HL-60 (cell line): ENCODE data around the gene TIMP3.

ENCODE experiments used
- CTCF ChIP-seq: IDR thresholded peaks from one replicate; pipeline ENCODE4 v1.5.1; 2011; ENCODE audit warnings: low read length, control low read depth, inconsistent platforms; ENCODE audit not compliant: insufficient read depth
- POLR2AphosphoS5 ChIP-seq: IDR thresholded peaks from 2 replicates; pipeline ENCODE4 v1.6.1; 2012; ENCODE audit warnings: low read depth
- REST ChIP-seq: IDR thresholded peaks from 2 replicates; pipeline ENCODE4 v1.6.1; 2012; ENCODE audit warnings: low read depth; ENCODE audit not compliant: insufficient replicate concordance

GRCh38 chr22:32804531-32805360, 3.2 kb downstream of the TIMP3 start:
- no peak for TF ChIP-seq CTCF
- no peak for TF ChIP-seq REST
- TF ChIP-seq POLR2AphosphoS5, result no peak
